Endometrium (tissue), 2 donors: Measurements from ENCODE around the gene ZNF428.
"Not testable (repeated sequence)": the region's sequence is repeated elsewhere in the genome, so short reads cannot be mapped to it uniquely, and the experiment has no call there.

Source experiments
- FAIRE-seq: peaks from 2 replicates; lab custom pipeline; 2012; peaks lifted over from hg19 to GRCh38; lab: Jason Lieb, UNC
- donor health status: control.
- donor health status: control.

Gene ZNF428

DNA sequence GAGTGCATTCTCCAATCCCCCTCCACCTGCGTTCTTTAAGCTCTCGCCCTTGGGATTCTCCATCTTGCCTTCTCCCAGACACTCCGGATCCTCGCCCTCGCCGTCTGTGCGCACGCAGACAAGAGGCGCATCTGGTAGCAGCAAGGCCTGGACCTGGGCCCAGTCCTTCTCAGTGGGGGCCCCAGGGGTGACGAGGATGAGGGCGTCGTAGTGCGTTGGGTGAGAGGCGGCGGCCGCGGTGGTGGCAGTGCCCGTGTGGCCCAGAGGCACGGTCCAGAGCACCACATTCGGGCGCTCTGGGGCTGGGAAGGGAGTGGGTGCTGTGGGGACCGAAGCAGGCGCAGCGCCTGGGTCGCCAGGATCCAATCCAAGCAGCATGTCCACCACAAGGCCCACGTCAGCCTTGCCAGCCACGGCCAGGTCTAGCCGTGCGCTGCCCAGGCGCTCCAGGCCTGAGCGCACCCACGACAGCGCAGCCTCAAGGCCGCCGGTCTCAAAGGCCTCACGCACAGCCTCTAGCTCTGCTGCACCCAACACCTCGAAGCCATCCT lies 26.6 kb downstream of the ZNF428 start:
- no peak for FAIRE-seq

DNA sequence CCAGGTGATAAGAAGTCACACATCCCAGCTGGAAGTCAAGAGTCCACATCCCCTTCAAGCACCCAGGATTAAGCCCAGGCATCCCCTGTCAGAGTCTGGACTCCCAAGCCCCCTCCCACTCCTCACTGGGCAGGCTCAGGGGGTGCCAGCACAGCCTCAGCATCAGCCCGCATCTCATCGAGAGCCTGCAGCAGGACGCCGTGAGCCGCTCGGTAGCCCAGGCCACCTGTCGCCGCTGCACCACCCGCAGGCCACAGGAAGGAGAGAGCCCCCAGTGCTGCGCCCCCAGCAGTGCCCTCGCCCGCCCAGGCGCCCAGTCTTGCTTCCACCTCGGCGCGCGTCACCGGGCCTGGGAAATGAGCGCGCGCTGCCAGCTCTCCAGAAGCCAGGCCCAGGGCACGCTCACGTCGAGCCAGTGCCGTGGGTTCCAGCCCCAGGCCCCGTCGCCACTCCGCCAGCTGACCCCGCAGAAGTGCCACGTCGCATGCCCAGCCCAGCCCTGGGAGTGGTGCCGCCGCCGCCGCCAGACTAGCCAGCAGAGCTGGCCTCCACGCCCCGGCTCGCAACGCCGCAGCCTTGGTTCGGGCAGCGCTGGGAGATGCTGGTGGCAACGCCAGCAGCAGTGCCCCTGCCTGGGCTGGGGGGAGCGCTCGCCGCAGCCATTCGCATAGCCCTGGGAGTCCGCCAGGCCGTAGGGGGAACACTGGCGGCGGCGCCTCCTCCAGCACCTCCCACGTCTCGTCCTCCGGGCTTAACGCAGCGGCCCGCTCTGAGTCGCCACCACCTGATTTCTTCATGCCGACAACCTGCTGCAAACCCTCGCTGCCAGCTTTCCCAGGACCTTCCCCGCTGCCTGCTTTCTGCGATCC lies 27.3 kb downstream of the ZNF428 start:
- no peak for FAIRE-seq

DNA sequence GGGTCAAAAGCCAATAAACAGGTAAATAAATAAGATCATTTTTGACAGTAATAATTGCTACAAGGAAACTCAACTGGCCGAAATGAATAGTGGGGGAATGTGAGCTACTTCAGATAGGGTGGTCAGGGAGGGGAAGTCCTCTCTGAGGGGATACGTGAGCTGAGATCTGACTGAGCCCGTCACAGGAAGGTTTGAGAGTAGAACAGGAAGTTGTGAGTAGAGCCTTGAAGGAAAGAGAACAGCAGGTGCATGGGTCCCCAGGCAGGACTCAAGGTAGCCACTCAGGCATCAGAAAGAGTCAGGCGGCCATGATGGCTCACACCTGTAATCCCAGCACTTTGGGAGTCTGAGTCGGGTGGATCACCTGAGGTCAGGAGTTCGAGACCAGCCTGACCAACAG lies 29.8 kb downstream of the ZNF428 start:
- FAIRE-seq: no peak

DNA sequence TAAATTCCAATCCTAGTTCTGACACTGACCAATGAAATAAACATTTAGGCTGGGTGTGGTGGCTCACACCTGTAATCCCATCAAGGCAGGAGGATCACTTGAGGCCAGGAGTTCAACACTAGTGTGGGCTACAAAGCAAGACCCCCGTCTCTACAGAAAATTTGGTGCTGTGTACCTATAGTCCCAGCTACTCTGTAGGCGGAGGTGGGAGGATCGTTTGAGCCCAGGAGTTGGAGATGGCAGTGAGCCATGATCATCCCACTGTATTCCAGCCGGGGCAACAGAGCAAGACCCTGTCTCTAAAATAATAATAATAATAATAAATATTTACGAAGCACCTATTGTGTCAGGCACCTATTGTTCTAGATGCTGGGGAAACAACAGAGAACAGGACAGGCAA lies 30.2 kb downstream of the ZNF428 start:
- FAIRE-seq: no peak

DNA sequence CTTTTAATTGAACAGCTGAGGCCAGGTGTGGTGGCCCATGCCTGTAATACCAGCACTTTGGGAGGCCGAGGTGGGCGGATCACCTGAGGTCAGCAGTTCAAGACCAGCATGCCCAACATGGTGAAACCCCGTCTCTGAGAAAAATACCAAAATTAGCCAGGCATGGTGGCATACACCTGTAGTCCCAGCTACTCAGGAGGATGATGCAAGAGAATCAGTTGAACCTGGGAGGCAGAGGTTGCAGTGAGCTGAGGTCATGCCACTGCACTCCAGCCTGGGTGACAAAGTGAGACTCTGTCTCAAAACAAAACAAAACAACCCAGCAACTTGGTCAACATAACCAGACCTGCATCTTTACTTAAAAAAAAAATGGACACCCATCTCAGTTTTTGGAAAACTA lies 32.4 kb downstream of the ZNF428 start:
- not testable (repeated sequence) for FAIRE-seq

DNA sequence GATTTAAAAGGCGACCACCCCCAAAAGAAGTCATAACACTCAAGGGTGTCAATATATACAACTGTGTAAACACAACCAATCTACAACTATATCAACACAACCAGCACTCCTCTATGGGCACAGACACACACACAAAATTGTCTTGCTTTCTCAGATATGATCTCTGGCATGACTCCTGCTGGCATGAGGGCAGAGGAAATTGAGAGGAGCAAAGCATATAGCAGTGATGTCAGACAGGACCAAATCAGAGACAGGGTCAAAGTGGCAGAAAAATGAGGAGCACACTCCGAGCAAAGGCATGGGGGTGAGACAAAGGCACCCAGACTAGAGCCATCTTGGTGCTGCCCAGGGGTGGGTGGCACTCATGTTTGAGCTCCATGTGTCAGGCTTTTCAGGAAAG lies 33.1 kb downstream of the ZNF428 start:
- FAIRE-seq: no peak

DNA sequence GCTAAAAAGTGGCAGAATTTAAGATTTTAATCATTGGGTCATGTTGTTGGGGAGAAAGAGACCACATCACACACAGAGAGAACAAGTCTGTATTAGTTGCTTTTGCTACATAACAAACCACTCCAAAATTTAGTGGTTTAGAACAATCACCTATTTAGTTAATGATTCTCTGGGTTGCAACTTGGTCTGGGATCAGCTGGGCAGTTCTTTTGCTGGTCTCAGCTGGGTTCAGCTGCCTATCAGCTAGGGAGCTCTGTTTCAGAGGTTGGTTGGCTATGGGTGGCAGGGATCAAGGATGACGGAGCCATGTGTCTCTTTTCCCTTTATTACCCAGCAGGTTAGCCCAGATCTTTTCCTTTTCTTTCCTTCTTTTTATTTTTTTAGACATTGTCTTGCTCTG lies 34.9 kb downstream of the ZNF428 start:
- FAIRE-seq: no peak

DNA sequence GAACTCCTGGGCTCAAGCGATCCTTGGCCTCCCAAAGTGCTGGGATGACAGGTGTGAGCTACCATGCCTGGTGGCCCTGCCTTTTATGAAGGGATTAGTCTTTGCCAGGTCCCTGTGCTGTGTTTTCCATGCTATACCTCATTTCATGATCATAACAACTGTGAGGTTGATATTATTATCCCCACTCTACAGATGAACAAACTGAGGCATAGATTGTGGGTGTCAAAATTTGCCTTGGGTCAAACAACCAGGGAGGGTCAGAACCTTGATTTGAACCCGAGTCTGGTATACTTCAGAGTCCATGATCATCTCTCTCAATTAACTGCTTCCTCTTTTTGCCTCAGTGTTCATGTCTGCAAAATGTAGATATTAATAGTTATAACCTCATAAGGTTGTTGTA lies 36.9 kb downstream of the ZNF428 start:
- FAIRE-seq: no peak

DNA sequence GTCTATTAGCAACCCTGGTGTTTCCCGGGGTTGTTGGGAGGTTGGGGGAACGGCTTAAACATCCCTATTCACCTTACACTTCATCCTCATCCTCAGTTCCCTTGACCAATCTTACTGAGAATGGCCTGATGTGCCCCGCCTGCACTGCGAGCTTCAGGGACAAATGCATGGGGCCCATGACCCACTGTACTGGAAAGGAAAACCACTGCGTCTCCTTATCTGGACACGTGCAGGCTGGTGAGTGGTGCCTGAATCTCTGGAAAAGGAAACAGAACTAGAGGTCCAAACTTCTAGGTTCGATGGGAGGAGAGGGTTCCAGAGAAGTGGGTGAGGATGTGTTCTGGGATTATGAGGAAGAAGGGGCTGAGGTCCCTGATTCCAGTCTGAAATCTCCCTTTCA lies 38.0 kb downstream of the ZNF428 start:
- FAIRE-seq: no peak

DNA sequence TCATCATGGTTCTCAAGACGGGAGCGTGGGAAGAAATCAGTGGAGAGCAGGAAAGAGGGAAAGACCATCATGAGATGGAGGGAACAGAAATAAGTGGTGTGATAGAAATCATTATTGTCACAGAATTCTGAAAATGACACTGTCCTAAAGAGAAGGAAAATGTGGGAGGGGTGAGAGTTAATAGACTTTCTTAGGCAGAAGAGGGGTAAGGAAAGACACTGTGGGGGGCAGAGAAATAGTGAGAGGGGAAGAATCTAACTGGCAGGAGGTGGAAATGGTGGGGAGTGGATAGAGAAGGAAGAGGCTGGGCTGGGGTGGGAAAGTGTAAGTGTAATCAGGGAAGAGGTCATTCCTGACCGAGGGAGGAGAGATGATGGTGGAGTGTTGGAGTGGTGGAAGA lies 40.6 kb downstream of the ZNF428 start:
- FAIRE-seq: no peak

DNA sequence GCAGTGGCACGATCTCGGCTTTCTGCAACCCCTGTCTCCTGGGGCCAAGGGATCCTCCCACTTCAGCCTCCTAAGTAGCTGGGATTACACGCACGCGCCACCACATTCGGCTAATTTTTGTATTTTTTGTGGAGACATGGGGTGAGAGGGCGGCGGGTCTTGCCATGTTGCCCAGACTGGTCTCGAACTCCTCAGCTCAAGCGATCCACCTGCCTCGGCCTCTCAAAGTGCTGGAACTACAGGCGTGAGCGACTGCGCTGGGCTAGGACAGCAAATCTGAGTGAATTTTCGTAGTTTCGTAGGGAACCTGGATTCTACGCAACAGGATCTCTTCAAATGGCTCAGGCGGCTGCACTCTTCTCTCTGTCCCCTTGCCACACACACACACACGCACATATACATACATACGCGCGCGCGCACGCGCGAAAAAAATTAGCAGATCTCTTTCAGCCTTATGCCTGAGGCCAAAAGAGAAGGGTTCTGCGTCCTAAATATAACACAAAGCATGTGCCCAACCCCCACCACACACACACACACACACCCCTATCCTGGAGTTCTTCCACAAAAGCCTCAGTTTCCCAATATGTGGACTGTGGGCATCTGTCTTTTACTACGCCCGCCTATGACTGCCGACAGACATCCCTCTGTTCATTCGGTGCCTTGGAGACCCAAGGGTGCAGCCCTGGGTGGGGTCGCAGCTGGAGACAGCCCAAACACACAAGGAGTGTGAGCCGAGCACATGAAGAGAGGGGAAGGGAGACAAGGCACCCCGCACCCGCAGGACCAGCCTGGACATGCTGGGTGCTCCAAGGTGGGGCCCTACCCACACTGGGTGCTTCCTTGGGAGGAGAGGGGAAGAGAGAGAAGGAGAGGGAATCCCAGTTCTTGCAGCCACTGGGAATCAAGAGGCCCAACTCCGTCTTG lies 43.2 kb downstream of the ZNF428 start:
- no peak for FAIRE-seq

DNA sequence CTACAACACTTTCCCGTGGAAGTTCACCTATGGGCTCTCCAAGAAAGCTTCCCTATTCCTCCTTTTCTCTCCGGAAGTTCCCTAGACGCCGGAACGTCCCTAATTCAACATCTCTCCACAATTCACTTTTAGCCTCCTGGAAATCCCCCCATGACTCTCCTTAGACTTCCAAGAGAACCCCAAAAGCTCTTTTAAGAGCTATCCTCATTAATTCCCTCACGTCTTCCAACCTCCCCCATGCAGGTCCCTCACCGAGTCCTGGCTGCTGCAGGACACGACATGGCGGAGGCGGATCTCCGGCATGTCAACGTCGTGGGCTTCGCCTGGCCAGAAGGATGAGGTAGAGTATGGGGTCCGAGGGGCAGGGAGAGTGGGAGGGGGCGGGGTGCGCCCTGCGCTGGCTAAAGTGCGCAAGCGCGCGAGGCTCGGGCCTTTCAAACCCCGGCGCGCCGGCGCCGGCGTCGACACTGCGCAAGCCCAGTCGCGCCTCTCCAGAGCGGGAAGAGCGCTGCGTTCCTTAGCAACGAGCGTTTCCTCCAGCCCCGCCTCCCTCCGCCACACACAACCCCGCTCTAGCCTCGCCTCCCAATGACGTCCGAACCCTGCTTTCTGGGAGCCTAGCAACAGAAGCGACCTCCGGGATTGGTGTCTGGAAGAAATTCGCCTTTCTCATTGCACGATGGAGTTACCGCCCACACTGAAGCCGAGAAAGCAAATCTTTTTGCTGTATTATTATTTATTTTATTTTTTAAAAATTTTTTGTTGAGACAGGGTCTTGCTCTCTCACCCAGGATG lies 44.1 kb downstream of the ZNF428 start, which contains the start of the genes PINLYP and XRCC1:
TSS of gene PINLYP (plus strand) at position 646 of the 795 bp plus-strand sequence. CDS start 1,391 bp downstream, outside the sequence.
TSS of gene XRCC1 (minus strand) at position 372 of the 795 bp plus-strand sequence. CDS start at position 303, 69 bp downstream.
- FAIRE-seq: peak; percentile 98

DNA sequence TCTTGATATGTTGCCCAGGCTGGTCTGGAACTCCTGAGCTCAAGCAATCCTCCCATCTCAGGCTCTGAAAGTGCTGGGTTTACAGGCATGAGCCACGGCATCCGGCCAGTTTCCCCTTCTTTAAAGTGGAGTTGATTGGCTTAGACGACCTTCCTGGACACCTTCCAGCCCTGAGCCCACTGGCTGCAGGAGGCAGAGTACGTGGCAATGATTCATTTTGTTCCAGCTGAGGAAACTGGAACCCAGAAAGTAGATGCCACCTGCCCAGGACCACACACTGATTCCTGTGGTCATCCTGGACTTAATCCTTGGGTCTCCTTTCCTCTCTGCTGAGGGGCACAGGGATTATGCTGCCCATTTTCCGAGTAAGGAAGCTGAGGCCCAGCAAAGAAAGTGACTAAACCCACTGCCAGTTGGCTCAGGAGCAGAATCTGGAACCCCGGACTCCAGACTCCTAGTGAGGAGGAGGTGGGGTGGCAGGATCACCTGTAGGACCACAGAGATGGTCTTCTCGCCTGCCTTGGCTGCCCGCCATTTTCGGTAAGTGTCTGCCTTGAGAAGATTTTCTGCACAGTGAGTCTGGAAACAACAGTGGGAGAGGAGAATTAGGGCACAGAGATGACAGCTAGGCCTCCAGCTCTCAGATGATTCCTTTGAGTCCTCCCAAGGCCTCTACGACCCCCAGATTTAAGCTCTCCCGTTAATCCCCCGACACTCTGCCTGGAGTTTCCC lies 44.8 kb downstream of the ZNF428 start:
- no peak for FAIRE-seq

DNA sequence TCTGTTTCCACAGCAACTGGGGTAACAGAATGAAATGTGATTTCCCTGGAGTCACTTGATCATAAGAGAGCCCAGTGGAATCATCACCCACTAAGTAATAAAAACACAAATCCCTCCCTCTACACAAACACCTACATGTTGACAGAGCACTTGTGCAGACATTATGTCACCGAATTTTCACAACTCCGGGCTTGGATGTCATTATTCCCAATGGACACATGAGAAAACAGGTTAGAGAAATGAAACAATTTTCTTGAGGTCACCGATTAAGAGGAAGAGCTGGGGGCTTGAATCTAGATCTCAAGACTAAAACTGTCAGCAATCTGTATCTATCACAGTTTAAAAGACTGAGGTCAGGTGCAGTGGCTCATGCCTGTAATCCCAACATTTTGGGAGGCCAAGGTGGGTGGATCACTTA lies 47.2 kb downstream of the ZNF428 start:
- no peak for FAIRE-seq

DNA sequence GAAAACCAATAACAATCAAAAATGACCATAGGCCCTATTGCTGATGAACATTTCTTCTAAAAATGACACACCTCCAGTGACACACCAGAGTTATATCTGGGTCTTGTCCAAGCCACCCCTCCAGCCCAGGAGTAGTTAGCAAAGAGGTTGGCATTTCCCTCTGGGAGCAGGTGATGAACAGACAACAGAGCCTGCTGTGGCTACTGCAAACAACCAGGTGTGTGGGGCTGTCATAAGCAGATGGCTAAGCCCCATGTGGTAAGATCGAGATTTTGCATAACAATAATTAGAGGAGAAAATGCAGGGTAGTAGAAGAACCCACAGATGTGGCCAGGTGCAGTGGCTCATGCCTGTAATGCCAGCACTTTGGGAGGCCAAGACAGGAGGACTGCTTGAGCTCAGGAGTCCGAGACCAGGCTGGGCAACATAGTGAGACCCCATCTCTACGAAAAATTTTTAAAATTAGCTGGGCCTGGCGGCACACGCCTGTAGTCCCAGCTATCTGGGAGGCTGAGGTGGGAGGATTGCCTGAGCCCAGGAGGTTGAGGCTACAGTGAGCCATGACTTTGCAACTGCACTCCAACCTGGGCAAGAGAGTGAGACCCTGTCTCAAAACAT lies 49.1 kb downstream of the ZNF428 start:
- FAIRE-seq: no peak

DNA sequence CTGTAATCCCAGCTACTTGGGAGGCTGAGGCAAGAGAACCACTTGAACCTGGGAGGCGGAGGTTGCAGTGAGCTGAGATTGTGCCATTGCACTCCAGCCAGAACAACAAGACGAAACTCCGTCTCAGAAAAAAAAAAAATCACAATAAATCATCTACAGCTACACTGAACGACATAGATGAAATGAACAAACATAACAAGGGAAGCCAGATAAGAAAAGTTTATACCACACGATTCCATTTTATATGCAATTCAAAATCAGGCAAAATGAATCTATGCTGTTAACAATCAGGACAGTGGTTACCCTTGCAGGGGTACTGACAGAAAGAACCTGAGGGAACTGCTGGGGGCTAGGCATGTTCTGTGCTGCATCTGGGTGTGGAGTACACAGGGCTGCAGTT lies 49.8 kb downstream of the ZNF428 start:
- no peak for FAIRE-seq

DNA sequence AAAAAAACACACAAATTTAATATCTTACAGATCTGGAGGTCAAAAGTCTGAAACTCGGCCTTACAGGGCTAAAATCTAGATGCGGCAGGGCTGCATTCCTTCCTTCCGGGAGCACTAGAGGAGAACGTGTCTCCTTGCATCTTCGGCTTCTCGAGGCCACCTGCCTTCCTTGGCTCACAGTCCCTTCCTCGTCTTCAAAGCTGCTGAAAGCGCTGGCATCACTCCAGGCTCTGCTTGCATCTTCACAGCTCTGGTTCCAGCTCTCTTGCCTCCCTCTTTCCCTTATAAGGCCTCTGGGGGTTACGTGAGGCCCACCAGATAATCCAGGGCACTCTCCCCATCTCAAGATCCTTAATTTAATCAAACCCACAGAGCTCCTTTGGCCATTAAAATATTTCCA lies 54.6 kb downstream of the ZNF428 start:
- no peak for FAIRE-seq

DNA sequence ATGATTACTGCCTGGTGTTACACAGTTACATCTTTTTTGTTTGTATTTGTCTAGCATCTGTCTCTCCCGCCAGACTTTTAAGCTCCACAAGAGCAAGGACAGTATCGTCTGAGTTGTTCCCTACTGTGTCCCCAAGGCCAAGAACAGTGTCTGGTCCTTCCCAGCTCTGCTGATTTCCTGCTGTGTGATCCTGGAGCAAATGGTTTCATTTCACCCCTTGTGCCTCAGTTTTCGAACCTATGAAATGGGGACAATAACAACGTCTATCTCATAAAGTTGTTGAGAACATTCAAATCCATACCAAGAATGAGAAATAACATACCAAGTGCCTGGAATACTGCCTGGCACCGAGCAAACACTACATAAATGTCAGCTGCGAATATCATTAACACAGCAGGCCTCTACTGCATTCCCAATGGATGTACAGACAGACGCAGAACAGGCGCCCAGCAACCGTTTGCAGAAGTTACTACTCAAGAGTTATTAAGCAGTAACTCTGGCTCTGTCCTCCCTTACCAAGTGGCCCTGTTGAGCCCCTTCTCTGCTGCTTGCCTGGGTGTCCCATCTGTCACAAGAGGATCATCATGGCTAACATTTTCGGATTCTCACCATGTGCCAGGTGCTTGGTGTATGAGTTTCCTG lies 55.5 kb downstream of the ZNF428 start:
- FAIRE-seq: no peak

DNA sequence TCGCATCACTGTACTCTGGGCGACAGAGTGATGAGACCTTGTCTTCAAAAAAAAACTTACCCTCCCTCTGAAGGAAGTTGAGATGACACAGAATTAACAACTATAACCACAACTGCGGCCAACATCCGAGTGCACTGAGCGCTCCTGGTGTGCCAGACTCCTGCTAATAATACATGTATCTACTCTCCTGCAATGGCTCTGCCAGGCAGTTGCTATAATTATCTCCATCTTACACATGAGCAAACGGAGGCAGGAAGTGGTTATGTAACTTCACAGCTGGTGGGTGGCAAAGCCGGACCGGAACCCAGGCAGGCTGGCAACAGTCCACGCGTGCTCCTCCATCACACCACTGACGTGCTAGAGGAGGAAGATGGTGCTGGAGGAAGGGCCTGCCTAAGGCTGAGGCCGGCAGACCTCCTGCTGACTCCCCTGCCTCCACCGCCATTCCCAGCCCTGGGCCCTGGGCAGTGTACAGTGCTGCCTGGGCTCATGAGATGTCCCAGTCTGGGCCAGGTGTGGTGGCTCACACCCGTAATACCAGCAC lies 56.7 kb downstream of the ZNF428 start:
- no peak for FAIRE-seq

DNA sequence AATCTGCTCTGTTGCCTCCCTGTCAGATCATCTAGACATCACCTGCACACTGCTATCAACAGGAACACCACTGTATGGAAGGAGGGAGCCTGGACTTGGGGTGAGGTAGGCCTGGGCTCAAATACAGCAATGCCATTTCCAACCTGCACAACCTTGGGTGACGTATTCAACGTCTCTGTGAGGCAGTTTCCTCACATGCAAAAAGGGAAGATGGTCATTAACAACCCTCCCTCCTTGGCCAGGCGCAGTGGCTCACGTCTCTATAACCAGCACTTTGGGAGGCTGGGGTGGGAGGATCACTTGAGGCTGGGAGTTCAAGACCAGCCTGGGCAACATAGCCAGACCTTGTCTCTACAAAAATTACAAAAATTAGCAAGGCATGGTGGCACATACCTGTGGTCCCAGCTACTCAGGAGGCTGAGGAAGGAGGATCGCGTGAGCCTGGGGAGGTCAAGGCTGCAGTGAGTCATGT lies 57.2 kb downstream of the ZNF428 start:
- no peak for FAIRE-seq
